Stimulated activated CD8-positive, alpha-beta memory T cell treated with anti-CD3 and anti-CD28 coated beads, Interleukin-2, amount 100 ng/mL, for 1 hour (primary cell): Measurements from ENCODE around the gene NSD2.
"Not testable (repeated sequence)": the region's sequence is repeated elsewhere in the genome, so short reads cannot be mapped to it uniquely, and the experiment has no call there.

Experiments
- DNase-seq, 2 donors: peaks; one replicate each; pipeline ENCODE4 v3.0.0-alpha.2; 2020; ENCODE audit warnings: low read depth in 2 of 2

The NSD2 gene

DNA sequence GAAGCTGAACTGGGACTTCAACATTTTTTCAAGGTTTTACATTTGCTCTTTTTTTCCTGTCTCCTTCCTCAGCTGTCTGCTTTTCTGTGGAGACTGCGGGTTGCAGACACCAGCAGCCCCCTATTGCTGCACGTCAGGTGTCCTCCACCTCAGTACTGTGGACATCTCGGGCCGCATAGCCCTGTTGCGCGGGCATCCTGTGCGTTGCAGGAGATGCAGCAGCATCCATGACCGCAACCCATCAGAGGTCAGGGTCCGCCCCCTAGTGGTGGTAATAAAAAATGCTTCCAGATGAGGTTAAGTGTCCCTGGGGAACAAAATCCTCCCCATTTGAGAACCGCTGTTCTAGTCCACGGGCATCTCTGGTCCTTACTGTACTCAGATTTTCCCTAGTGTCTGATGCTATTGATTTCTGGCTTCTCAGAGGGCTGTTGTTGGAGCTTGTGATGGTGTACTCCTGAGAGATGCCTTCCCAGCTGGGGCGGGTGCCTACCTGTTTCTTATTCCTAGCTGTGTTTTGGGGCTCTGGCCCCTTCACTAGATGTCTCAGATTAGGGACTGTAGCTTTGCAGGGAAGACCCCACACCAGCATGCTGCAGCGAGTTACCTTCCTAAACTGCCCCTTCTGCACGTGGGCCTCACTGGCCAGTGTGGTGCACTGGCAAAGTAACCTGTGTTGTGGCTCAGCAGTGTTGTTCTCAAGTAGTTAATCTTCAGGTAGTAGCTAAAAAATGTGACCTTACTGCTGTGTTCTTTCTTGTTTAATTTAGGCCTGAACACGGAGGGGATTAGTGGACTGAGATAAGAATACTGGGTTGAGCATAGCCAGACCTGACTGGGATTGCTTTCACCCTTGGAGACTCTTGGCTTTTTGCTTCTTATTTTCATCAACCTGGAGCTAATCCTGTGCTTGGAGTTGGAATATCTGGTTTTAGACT lies 28.2 kb downstream of the NSD2 start:
- DNase-seq, result peak; percentile 43 to 56

DNA sequence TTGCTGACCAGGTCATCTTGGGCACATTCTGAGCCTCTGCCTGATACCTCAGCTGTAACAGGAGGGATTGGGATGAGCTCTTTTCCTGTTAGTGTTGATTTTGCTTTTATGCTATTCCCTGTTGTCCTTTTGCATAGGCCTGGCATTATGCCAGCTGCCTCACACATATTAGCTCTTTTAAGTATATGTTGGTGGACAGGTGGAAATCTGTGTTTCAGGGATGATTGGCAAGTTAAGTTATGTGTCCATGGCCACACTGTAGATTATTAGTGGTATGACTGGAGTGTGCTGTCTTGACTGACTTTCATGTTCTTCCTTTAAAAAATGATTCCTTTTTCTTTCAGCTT lies 28.9 kb downstream of the NSD2 start:
- no peak for DNase-seq

DNA sequence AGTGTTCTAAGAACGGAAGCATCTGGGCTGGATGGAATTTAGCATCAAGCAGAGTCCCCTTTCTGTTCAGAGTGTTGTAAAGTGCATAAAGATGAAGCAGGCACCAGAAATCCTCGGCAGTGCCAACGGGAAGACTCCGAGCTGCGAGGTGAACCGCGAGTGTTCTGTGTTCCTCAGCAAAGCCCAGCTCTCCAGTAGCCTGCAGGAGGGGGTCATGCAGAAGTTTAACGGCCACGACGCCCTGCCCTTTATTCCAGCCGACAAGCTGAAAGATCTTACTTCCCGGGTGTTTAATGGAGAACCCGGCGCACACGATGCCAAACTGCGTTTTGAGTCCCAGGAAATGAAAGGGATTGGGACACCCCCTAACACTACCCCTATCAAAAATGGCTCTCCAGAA lies 29.4 kb downstream of the NSD2 start:
- DNase-seq, result no peak

DNA sequence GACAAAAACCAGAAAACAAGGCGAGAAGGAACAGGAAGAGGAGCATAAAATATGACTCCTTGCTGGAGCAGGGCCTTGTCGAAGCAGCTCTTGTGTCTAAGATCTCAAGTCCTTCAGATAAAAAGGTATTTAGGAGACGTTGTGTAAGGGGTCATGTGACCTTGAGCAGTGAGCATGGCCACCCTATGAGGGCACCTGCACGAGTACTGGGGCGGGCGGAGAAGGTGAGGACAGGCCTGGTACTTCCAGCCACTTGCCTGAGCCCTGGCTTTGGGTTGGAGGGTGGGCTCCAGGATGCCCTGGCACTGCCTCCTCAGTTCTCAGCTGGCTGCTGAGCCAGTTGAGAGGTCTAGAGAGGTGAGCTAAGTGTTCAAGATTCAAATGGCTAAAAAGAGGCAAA lies 29.9 kb downstream of the NSD2 start:
- DNase-seq, result no peak

DNA sequence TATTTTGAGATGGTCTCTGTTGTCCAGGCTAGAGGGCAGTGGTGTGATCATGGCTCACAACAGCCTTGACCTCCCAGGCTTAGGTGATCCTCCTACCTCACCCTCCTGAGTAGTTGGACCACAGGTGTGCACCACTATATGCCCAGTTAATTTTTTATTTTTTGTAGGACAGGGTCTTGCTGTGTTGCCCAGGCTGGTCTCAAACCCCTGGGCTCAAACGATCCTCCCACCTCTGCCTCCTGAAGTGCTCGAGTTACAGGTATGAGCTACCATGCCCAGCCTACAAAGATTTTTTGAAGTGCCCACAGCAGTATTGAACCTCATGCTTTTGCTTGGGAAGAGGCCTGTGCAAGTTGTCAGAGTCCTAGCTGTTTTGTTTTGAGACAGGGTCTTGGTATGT lies 31.1 kb downstream of the NSD2 start:
- DNase-seq, result no peak

DNA sequence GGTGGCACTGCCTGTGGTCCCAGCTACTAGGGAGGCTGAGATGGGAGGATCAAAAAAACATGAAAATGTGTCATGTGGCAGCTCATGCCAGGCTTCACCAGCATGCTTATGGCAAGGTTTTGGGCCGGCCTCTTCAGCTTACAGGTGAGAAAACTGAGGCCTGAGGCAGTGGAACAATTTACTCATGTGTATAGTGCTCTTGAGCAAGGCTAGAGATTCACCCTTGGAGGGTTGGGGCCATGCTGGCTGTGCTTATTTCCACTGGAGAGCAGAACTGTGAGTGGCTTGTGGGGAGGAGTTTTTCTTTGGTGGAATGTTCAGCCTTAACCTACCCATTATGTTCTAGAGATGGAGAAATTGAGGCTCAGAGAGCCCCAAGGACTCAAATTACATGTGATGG lies 31.8 kb downstream of the NSD2 start:
- DNase-seq, result no peak

DNA sequence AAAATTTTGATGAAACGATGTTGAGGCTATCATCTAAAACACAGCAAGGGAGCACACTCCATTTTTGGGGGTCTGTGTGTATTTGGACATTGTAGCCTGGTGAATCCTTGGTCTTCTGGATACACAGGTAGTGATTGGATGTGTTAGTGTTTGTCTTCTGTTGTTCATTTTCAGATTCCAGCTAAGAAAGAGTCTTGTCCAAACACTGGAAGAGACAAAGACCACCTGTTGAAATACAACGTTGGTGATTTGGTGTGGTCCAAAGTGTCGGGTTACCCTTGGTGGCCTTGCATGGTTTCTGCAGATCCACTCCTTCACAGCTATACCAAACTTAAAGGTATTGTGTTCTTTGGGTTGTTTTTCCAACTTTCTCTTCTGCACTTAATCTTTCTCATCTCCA lies 32.8 kb downstream of the NSD2 start:
- DNase-seq, result no peak

DNA sequence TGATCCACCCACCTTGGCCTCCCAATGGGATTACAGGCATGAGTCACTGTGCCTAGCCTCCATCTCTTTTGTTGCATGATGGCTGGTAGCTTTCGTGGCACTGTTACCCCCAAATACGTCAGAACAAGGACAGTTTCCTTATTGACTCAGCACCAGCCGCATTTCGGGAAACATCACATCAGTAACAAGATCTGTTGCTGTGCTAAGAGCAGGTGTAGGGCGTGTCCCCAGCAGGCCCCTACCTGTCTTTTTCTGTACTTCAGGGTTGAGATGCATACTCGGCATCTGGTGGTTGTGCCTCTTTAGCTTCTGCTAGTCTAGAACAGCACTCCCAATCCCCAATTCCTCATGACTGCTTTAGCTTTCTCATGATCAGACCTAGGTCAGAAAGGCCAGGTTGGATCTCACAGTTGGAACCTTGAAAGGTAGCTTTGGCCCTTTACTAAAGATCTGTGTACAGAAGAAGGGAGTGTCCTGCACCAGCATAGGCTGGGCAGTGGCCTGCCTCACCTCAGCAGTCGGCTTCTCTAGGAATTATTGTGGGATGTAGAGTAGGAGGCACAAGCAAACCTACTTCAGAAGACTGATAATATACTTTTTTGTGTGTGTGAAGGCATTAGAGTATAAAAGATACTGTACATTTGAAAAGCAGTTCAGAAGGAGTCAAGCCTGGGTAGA lies 36.8 kb downstream of the NSD2 start:
- no peak for DNase-seq

DNA sequence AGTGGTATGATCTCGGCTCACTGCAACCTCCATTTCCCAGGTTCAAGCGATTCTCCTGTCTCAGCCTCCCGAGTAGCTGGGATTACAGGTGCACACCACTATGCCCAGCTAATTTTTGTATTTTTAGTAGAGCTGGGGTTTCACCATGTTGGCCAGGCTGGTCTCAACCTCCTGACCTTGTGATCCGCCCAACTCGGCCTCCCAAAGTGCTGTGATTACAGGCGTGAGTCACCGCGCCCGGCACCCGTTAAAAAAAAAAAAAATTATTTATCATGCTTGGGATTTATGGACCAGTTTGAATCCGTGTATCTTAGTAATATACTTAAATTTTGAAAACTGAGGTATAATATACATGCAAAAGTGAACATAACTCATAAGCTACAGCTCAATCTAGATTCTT lies 38.5 kb downstream of the NSD2 start:
- DNase-seq, result not testable (repeated sequence)

DNA sequence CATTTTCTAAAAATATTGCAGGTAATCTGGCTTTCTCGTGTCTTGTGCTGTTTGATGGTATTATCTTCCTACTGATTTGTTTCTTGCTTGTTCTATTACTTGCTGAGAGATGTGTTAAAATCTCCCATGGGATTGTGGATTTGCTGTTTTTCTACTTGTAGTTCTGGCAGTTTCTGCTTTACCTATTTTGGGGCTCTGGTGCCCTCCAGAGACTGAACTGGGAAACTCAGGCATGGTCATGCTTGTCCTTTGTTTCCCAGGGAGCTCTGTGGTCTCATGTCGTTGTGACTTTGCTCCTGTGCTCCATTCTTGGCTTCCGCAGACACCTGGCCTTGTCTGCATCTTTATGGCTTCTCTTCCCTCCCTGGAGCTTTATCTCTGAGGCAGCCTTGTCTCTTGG lies 39.5 kb downstream of the NSD2 start:
- no peak for DNase-seq

DNA sequence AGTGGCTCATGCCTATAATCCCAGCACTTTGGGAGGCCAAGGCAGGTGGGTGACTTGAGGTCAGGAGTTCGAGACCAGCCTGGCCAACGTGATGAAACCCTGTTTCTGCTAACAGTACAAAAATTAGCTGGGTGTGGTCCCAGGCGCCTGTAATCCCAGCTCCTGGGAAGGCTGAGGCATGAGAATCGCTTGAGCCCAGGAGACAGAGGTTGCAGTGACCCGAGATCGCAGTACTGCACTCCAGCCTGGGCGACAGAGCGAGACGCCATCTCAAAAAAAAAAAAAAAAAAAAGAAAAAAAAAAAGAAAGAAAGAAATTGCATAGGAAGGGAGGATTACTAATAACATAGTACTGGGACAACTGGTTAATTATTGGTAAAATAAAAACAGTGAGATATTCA lies 40.1 kb downstream of the NSD2 start:
- DNase-seq, result not testable (repeated sequence)

DNA sequence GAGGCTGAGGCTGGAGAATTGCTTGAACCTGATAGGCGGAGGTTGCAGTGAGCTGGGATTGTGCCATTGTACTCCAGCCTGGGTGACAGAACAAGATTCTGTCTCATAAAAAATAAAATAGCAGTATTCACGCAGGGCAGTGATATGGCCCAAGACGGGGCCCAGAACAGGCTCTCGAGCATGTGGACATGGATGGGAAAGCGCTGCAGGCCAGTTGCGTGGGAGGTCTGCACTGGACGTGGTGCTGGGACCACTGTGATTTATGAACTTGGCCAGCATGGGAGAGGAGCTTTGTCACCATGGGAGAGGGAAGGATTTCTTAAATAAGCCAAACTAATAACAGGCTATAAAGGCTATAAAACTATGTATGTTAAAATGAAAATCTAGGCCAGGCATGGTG lies 51.6 kb downstream of the NSD2 start:
- DNase-seq, result no peak

DNA sequence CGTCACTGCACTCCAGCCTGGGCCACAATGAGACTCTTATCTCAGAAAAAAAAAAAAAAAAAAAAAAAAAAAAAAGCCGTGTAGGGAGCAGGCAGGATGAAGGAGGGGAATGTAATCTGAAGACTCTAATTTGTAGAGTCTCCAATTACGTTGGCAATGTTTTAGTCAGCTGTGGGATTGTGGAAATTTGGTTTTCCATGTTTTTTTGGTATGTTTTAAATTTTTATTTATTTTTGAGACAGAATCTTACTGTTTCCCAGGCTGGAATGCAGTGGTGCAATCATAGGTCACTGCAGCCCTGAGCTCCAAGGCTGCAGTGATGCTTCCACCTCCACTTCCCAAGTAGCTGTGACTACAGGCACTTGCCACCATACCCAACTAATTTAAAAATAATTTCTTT lies 56.5 kb downstream of the NSD2 start:
- DNase-seq, result no peak

DNA sequence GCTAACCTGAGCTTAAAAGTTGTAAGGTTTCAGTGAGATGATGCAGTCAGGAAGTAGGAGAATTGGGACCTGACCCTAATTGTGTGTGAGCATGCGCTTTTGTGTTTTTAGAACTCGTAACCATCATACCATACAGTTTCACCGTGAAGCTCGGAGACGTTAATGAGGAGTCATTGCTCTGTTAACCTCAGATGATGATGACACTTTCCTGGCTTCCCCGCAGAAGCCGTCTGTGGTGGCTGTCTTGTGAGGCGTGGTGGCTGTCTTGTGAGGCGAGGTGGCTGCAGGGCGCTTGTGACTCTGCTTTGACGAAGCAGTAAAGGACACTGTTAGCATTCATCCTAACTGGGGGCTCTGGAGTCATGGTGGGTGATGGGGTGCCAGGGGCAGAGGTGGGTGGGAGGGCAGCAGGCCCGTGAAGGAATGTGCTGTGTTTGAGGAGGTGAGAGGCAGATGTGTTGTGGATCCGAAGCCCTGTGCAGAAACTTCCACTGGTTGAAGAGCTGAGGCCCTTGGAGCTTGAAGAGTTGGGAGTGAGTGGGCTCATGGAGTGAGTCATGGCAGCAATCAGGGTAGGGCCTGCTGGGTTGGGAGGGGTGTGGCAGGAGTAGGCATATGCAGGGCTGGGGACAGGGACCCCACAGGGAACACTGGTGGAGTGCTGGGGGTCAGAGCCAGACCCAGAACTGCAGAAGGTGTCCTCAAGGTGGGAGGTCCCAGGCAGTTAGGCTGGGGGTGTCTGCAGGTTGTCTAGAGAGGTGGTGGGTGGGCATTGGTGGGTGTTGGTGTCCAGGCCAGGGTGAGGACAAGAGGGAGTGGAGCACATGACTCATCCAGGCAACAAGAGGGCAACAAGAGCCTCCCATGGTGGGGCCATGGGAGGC lies 57.4 kb downstream of the NSD2 start:
- DNase-seq, result no peak

DNA sequence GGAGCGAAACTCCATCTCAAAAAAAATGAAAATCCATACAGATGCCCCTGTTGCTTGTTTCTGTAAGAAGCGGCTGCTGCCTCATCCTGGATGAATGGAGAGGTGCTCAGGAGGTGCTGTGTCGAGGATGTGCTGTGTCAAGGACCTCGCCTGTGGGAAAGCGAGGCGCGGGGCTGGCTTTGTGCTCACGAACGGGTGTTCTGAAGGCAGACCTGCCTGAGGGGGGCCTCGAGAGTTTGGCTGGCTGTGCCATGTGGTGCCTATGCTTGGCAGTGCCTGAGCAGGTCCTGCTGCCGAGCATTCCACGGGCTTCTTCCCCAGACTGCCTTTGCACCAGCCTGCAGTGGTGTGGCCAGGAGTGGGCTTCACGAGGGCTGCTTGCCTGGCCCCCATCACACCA lies 61.5 kb downstream of the NSD2 start:
- no peak for DNase-seq

DNA sequence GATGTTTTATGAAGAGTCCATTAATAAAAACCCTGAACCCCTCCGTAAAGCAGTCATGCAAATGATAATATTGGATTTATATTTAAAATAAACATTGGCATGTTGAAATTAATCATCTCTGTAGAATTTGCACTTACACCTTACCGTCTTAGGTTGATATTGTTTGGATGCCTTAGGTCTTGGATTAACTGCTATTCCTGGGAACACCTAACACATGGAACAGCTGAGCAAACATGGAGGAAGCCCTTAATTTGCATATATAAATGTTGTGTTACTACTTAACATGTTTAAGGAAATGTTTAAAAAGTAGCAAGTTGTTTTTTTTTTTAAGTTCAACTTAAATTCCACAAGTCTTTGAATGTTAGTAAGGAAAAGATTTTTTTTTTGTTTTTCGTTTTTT lies 62.5 kb downstream of the NSD2 start:
- no peak for DNase-seq

DNA sequence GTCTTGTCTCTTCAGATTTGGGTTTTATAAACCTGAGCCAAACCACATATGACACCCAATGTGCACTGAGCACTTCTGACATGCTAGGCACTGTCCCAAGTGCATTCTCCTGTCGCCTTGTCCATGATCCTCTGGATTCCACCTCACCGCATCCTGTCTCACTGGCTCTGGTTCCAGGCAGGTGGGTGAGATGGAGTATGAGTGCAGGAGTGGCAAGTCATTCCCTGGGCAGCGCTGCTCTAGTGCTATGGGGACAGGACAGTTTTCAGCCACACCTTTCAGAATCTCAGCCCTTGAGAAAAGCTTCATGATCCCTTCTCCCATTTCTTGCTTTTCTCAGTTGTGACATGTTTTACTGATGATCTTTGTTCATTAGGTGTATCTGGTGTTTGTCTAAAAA lies 66.4 kb downstream of the NSD2 start:
- no peak for DNase-seq

DNA sequence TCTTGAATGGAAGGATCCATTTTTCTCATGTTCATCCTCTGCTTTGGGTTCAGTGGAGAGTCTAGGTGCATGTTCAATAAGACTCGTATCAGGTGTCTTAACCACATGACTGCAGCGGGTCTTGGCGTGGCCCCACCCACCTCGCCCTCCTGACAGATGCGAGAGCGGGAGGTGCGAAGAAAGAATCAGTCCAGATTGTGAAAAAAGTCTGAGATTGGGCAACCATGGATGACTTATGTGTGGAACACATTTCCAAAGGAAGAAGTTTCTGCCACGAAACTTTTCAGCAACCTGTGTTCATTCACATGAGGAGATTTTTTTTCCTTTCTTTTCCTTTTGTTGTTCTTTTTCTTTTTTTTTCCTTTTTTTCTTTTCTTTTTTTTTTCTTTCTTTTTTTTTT lies 66.8 kb downstream of the NSD2 start:
- DNase-seq, result no peak

DNA sequence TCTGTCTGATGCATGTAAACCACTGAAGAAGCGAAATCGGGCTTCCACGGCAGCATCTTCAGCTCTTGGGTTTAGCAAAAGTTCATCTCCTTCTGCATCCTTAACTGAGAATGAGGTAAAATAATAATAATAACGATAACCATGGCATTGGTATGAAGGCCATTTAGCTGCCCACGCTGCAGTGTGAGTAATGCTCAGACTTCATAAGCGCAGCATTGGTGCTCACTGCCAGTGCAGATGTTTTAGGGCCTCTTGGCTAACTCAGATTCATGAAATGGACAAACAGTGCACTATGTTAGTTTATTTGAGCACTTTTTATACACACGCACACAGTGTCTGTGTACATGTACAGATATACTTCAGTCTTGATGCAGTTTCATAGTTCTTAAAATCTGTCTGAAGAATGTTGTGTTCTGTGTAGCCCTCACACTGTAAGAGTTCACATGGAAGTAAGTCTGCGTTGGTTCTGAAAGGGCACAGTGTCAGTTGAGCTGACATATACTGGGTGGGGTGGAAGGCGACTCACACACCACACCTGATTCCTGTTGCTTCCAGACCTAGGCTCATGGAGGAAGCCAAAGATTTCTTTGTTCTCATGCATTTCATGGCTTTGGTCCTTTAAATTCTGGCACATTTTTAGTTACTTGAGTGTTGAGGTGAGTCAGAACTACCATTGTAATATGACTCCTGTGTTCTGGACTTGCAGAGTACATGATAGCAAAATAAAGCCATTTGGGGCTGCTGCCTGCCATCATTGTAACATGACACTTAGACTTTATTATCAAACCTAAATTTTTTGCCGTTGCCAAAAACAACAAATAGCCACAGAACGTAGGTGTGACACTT lies 68.7 kb downstream of the NSD2 start:
- DNase-seq, result no peak

DNA sequence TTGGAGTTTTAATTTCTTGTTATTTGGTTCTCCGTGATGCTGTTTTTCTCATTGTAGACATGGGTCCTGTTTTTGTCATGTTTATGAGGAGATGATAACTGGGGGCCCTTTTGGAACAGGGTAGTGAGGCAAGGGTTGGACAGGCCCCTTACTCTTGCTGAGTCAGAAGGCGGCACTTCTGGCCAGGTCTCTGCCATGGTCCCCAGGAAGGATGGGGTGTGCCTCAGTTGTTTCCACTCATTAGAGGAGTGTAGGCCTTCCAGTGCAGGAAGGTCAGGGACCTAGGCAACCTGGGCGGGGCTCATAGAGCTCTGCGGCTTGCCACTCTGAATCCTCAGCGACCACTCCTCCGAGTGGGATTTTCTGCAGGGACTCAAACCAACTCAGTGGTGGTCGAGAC lies 69.4 kb downstream of the NSD2 start:
- DNase-seq, result no peak

DNA sequence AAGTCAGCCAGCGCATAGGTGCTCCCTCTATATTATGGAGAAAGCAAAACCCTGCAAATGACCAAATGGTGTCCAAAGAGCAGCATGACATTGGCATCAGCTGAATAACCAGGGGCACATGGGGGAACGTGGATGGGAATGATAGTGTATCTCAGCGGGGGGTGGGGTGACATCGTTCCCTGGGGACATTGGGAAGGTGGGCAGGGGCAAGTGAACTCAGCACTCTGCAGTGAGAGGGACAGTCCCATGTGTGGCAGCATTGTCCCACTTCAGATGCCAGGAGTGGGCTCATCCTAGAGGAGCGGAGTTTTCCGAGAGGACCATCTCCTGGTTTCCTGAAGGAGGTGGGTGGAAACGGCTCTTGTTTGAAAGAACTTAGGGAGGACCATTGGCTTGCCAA lies 72.7 kb downstream of the NSD2 start:
- DNase-seq, result no peak
